ENCODE measurements around the gene DGKG. TPM values are rescaled to one million over a fixed set of nuclear protein-coding genes. Genes with fewer than 3 reads are reported as not detected.

DGKG gene
- total and polyA plus RNA-seq, 2 of the 8 experiments (the other 6 are each of a cell fraction or from before 2014, with no cell fraction given), result 0.30 to 0.48 TPM

DNA sequence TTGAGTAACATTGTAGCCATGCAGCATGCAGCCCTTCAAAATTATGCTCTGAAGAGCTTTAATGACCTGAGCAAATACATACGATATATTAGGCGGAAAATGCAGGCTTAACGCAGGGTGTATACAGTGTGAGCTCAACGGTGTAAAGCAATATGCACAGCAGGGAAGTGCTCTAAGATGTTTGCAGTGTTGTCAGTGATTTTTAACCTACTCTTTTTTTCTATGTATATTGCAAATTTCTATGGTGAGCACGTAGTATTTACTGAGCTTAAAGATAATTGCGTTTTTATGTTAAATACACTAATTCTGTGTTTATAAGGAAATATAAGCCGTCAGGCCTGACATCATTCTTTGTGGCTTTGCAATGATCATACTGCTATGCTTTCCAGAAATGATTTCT, 42.1 kb downstream of the DGKG start:
- H2AFZ ChIP-seq (ENCODE audit: low read length), result no peak overlapping the region
- H3K4ac ChIP-seq (replicated peaks; ENCODE audit: insufficient read length, low read depth, low read length), result no peak overlapping the region
- H4K8ac ChIP-seq (ENCODE audit: extremely low read depth, insufficient read depth, low read length), result no peak overlapping the region
- no peak overlapping the region for H2BK120ac ChIP-seq (replicated peaks; ENCODE audit: low read depth, low read length)
- ChIA-PET POLR2A (ENCODE audit: partially characterized antibody) (no interaction called here), CTCF (ENCODE audit: partially characterized antibody) (interaction anchor here (1.5 kb wide), 1 partner anchor 12 kb away, joined by 4 read pairs; no protein-coding TSS in a partner anchor)
- H3K4me1 ChIP-seq (replicated peaks in 1 of 4; ENCODE audit: control insufficient read depth in 3 of 4, insufficient read depth in 4 of 4, low read length in 3 of 4), result no peaks in the 10 kb centered on the region
- no peak overlapping the region for H3K14ac ChIP-seq (ENCODE audit: insufficient read length)
- no peak overlapping the region for H3K56ac ChIP-seq (replicated peaks; ENCODE audit: insufficient read length, low read depth, low read length)
- no peaks in the 10 kb centered on the region for H3K27me3 ChIP-seq (replicated peaks in 1 of 4; ENCODE audit: control insufficient read depth in 3 of 4, extremely low read depth in 1 of 4, insufficient read depth in 3 of 4, low read length in 3 of 4)
- no peak overlapping the region for H2BK12ac ChIP-seq (ENCODE audit: low read depth, low read length)
- no peaks in the 10 kb centered on the region for H3K79me1 ChIP-seq (ENCODE audit: low read depth, low read length)
- H3K79me2 ChIP-seq (ENCODE audit: control insufficient read depth in 1 of 2, insufficient read depth in 2 of 2, low read length in 2 of 2), result no peaks in the 10 kb centered on the region
- no peak overlapping the region for H3K4me2 ChIP-seq (ENCODE audit: insufficient read depth in 1 of 2, low read depth in 2 of 2, low read length in 2 of 2)
- WGBS, 2 experiments (ENCODE audit: extremely low coverage in 1 of 2, insufficient coverage in 1 of 2, insufficient read length in 1 of 2, insufficient replicate concordance in 2 of 2, low coverage in 1 of 2, low lambda C conversion rate in 2 of 2, missing lambda C conversion rate in 1 of 2), result 97% methylated on average over 7 of the region's 7 CpGs; no CpG with 5 or more reads in 1 of the 2 experiments
- H3K9ac ChIP-seq (replicated peaks in 1 of 4; ENCODE audit: extremely low read depth in 1 of 4, low read depth in 3 of 4, low read length in 3 of 4), result no peak overlapping the region
- H2BK15ac ChIP-seq (ENCODE audit: low read length), result no peak overlapping the region
- H2BK20ac ChIP-seq (ENCODE audit: low read length), result no peak overlapping the region
- H3K18ac ChIP-seq (ENCODE audit: extremely low read depth, low read length), result no peak overlapping the region
- H3K9me3 ChIP-seq (ENCODE audit: insufficient read depth in 2 of 2, low read depth in 1 of 2, low read length in 1 of 2), result no peaks in the 10 kb centered on the region
- H3K4me3 ChIP-seq (ENCODE audit: extremely low read depth in 1 of 4, insufficient read depth in 2 of 4, low read depth in 3 of 4, low read length in 4 of 4), result no peak overlapping the region
- no peak overlapping the region for H4K91ac ChIP-seq (replicated peaks; ENCODE audit: insufficient read length, low read length)
- no peaks in the 10 kb centered on the region for H3K36me3 ChIP-seq (ENCODE audit: control insufficient read depth in 2 of 4, insufficient read depth in 4 of 4, low read length in 3 of 4)
- H4K5ac ChIP-seq (ENCODE audit: insufficient read length, low read depth, low read length), result no peak overlapping the region
- no peak overlapping the region for H2BK5ac ChIP-seq (ENCODE audit: low read depth, low read length)
- no peak overlapping the region for H3K23ac ChIP-seq (ENCODE audit: insufficient read length)
- no peaks in the 10 kb centered on the region for H3K23me2 ChIP-seq (ENCODE audit: low read depth, low read length)
- no peak overlapping the region for H3K27ac ChIP-seq (ENCODE audit: low read depth, low read length)
- TF ChIP-seq JUND (IDR thresholded peaks at IDR 0.05; ENCODE audit: low read length), result no peak
- TF ChIP-seq MAFK (IDR thresholded peaks at IDR 0.05; ENCODE audit: low read depth, low read length), result no peak
- TF ChIP-seq RAD21 (IDR thresholded peaks at IDR 0.05 in 1 of 2, conservative IDR thresholded peaks at IDR 0.05 in 1 of 2; ENCODE audit: low read depth in 2 of 2, low read length in 2 of 2), result no peak
- TF ChIP-seq, protein P1, sequence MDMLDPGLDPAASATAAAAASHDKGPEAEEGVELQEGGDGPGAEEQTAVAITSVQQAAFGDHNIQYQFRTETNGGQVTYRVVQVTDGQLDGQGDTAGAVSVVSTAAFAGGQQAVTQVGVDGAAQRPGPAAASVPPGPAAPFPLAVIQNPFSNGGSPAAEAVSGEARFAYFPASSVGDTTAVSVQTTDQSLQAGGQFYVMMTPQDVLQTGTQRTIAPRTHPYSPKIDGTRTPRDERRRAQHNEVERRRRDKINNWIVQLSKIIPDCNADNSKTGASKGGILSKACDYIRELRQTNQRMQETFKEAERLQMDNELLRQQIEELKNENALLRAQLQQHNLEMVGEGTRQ (IDR thresholded peaks at IDR 0.05; ENCODE audit: low read length), result no peak
- TF ChIP-seq ASH2L (IDR thresholded peaks at IDR 0.05; ENCODE audit: low read length), result no peak
- no peak for FAIRE-seq
- no peak for DNase-seq (ENCODE audit: low read depth in 1 of 2, low spot score in 2 of 2)
- H4K20me1 ChIP-seq (replicated peaks in 1 of 2; ENCODE audit: control insufficient read depth in 1 of 2, insufficient read depth in 2 of 2, low read length in 2 of 2), result no peaks in the 10 kb centered on the region
- H2AK5ac ChIP-seq (ENCODE audit: low read depth, low read length), result no peak overlapping the region
